ENCODE measurements around the gene KIAA1191. TPM values are rescaled to one million over a fixed set of nuclear protein-coding genes. Genes with fewer than 3 reads are reported as not detected.

Gene KIAA1191, protein sequence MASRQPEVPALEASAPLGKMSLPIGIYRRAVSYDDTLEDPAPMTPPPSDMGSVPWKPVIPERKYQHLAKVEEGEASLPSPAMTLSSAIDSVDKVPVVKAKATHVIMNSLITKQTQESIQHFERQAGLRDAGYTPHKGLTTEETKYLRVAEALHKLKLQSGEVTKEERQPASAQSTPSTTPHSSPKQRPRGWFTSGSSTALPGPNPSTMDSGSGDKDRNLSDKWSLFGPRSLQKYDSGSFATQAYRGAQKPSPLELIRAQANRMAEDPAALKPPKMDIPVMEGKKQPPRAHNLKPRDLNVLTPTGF
- total RNA-seq (2021; fragmentation: NEBNext Ultra II Directional; extraction: Animal tissue kit (Norgen Biotek cat#: 25700)): 88.0 and 96.4 TPM in 2 replicates
- polyA plus RNA-seq (2011; rRNA removed): 86.4 and 107 TPM in 2 replicates
- 103 TPM for polyA plus RNA-seq (2011; cell fraction: cytosol; rRNA removed)
- polyA plus RNA-seq (2011; cell fraction: nucleus; rRNA removed): 111 TPM
- 58.2 to 80.3 TPM (median 65.6 TPM) in 4 replicates for polyA plus RNA-seq (2012, experiment 1 of 2)
- 68.2 TPM for polyA plus RNA-seq (2012, experiment 2 of 2)
- polyA plus RNA-seq (2013, experiment 1 of 2): 67.5 TPM
- polyA plus RNA-seq (2013, experiment 2 of 2): 68.6 TPM
- 133 and 136 TPM in 2 replicates for polyA minus RNA-seq (2011; rRNA and poly(A)+ RNA removed)
- polyA minus RNA-seq (2011; cell fraction: cytosol; rRNA and poly(A)+ RNA removed): 74.5 TPM
- 85.7 TPM for polyA minus RNA-seq (2011; cell fraction: nucleus; rRNA and poly(A)+ RNA removed)
- long read RNA-seq, experiment 1, transcript KIAA1191-201 (9 exons, 2,991 nt): major isoform, 12 of 57 reads
- long read RNA-seq, experiment 1, partial matches to known transcripts: 11 of 57 reads
- long read RNA-seq, experiment 1, other reads (novel, unspliced or antisense): 32 of 57 reads
- long read RNA-seq, experiment 2, transcript KIAA1191-201 (9 exons, 2,991 nt): major isoform, 6 of 11 reads
- long read RNA-seq, experiment 2, partial matches to known transcripts: 1 of 11 reads
- long read RNA-seq, experiment 2, other reads (novel, unspliced or antisense): 3 of 11 reads

GRCh38 chr5:176361437-176362232 is at the start of gene KIAA1191:
Gene KIAA1191, minus strand, starts transcription at chr5:176361764. Its CDS starts 2,256 bp downstream, at chr5:176359508.
- Histone ChIP-seq H2BK12ac (ENCODE audit: low read depth, low read length) (no peak within 1 kb of the TSS), H3K36me3 (ENCODE audit: control insufficient read depth in 2 of 4, insufficient read depth in 4 of 4, low read length in 3 of 4) (peaks cover 0 to 22% (median under 1%) of the 10 kb centered on the region in 4 experiments; a peak in 3 of 8 replicates), H3K27ac (ENCODE audit: low read depth, low read length) (peak within 1 kb of the TSS; percentile 88), H3K23ac (ENCODE audit: insufficient read length) (no peak within 1 kb of the TSS), H3K4me3 (ENCODE audit: extremely low read depth in 1 of 4, insufficient read depth in 2 of 4, low read depth in 3 of 4, low read length in 4 of 4) (peak within 1 kb of the TSS; percentile 79 to 95 (median 92)), H3K18ac (ENCODE audit: extremely low read depth, low read length) (peak within 1 kb of the TSS; percentile 98), H2AFZ (ENCODE audit: low read length) (peak within 1 kb of the TSS; percentile 75; the same call in 1 of the 2 replicates), H4K20me1 (replicated peaks in 1 of 2; ENCODE audit: control insufficient read depth in 1 of 2, insufficient read depth in 2 of 2, low read length in 2 of 2) (peaks cover 0 to 6% of the 10 kb centered on the region in 2 experiments), H2BK15ac (ENCODE audit: low read length) (no peak within 1 kb of the TSS; the same call in 1 of the 2 replicates), H2BK120ac (replicated peaks; ENCODE audit: low read depth, low read length) (no peak within 1 kb of the TSS), H3K9me3 (ENCODE audit: insufficient read depth in 2 of 2, low read depth in 1 of 2, low read length in 1 of 2) (no peaks in the 10 kb centered on the region), H3K27me3 (replicated peaks in 1 of 4; ENCODE audit: control insufficient read depth in 3 of 4, extremely low read depth in 1 of 4, insufficient read depth in 3 of 4, low read length in 3 of 4) (peaks cover 7 to 37% (median 30%) of the 10 kb centered on the region in 4 experiments), H2BK5ac (ENCODE audit: low read depth, low read length) (peak within 1 kb of the TSS; percentile 81), H2BK20ac (ENCODE audit: low read length) (no peak within 1 kb of the TSS), H4K5ac (ENCODE audit: insufficient read length, low read depth, low read length) (peak within 1 kb of the TSS; percentile 99), H3K23me2 (ENCODE audit: low read depth, low read length) (peaks cover 19% of the 10 kb centered on the region), H3K79me2 (ENCODE audit: control insufficient read depth in 1 of 2, insufficient read depth in 2 of 2, low read length in 2 of 2) (peaks cover 5 to 31% of the 10 kb centered on the region in 2 experiments; a peak in 3 of 4 replicates), H3K4me2 (ENCODE audit: insufficient read depth in 1 of 2, low read depth in 2 of 2, low read length in 2 of 2) (peak within 1 kb of the TSS; percentile 68 to 79), H3K9ac (replicated peaks in 1 of 4; ENCODE audit: extremely low read depth in 1 of 4, low read depth in 3 of 4, low read length in 3 of 4) (peak within 1 kb of the TSS; percentile 51 to 95 (median 82)), H3K14ac (ENCODE audit: insufficient read length) (no peak within 1 kb of the TSS), H3K56ac (replicated peaks; ENCODE audit: insufficient read length, low read depth, low read length) (peak within 1 kb of the TSS; percentile 92), H3K4me1 (replicated peaks in 1 of 4; ENCODE audit: control insufficient read depth in 3 of 4, insufficient read depth in 4 of 4, low read length in 3 of 4) (peaks cover 0 to 5% (median 3%) of the 10 kb centered on the region in 4 experiments; a peak in 4 of 7 replicates), H4K8ac (ENCODE audit: extremely low read depth, insufficient read depth, low read length) (peak within 1 kb of the TSS; percentile 96), H3K4ac (replicated peaks; ENCODE audit: insufficient read length, low read depth, low read length) (peak within 1 kb of the TSS; percentile 78), H2AK5ac (ENCODE audit: low read depth, low read length) (no peak within 1 kb of the TSS), H3K79me1 (ENCODE audit: low read depth, low read length) (peaks cover 5% of the 10 kb centered on the region; the same call in 1 of the 2 replicates), H4K91ac (replicated peaks; ENCODE audit: insufficient read length, low read length) (no peak within 1 kb of the TSS)
- ChIA-PET CTCF (ENCODE audit: partially characterized antibody) (interaction anchor here (1.1 to 2.0 kb wide), 2 partner anchors 14 to 45 kb away, joined by 3 to 9 read pairs; no protein-coding TSS in a partner anchor), POLR2A (ENCODE audit: partially characterized antibody) (interaction anchor here (0.7 to 3.6 kb wide), 19 partner anchors 9 to 217 kb away, joined by 3 to 30 read pairs (median 3); partner anchors contain the start of genes HIGD2A, NOP16 and RNF44)
- WGBS, 2 experiments (ENCODE audit: extremely low coverage in 1 of 2, insufficient coverage in 1 of 2, insufficient read length in 1 of 2, insufficient replicate concordance in 2 of 2, low coverage in 1 of 2, low lambda C conversion rate in 2 of 2, missing lambda C conversion rate in 1 of 2): 2% methylated on average over 54 of the region's 56 CpGs; no CpG with 5 or more reads in 1 of the 2 experiments
- FAIRE-seq (no peak), DNase-seq (ENCODE audit: low read depth in 1 of 2, low spot score in 2 of 2) (peak in 1 of 2 experiments; percentile 90)
- TF ChIP-seq RXRA (IDR thresholded peaks at IDR 0.05; ENCODE audit: insufficient read depth, low read depth, low read length) (no peak), SUZ12 (IDR thresholded peaks at IDR 0.05; ENCODE audit: low read length) (peak; percentile 52; the same call in 1 of the 2 replicates)
